Keratinocyte (primary cell): ENCODE data around the gene CHGA. TPM values are rescaled to one million over a fixed set of nuclear protein-coding genes. Genes with fewer than 3 reads are reported as not detected.

Experiments used
- DNase-seq: peaks from one replicate; pipeline ENCODE4 v3.0.0-alpha.2; 2011; ENCODE audit warnings: low read depth, missing footprints, low spot score
- FAIRE-seq: peaks from 2 replicates; lab custom pipeline; 2011; peaks lifted over from hg19 to GRCh38; lab: Jason Lieb, UNC
- H2AFZ ChIP-seq: 2 replicates; pipeline ENCODE4 v1.6.0; 2012; ENCODE audit warnings: low read length, control low read depth, inconsistent platforms; ENCODE audit not compliant: control insufficient read depth
- H3K27ac ChIP-seq: 2 replicates; pipeline ENCODE4 v1.5.1; 2011; ENCODE audit warnings: low read length; ENCODE audit not compliant: control insufficient read depth, insufficient read depth
- H3K27me3 ChIP-seq: 3 replicates; pipeline ENCODE4 v1.6.0; 2011; ENCODE audit warnings: low read length; ENCODE audit not compliant: control insufficient read depth, insufficient read depth; ENCODE audit errors: extremely low read depth
- H3K36me3 ChIP-seq, 2 experiments: 2 replicates in 1 of 2; 3 replicates in 1 of 2; pipeline ENCODE4 v1.5.1; 2011; ENCODE audit warnings: low read length in 2 of 2, mild to moderate bottlenecking in 1 of 2; ENCODE audit not compliant: control insufficient read depth in 2 of 2, insufficient read depth in 2 of 2; ENCODE audit errors: extremely low read depth in 1 of 2
- H3K4me1 ChIP-seq: 3 replicates; pipeline ENCODE4 v1.5.1; 2011; ENCODE audit warnings: low read length; ENCODE audit not compliant: control insufficient read depth, insufficient read depth; ENCODE audit errors: extremely low read depth
- H3K4me2 ChIP-seq: 3 replicates; pipeline ENCODE4 v1.6.0; 2011; ENCODE audit warnings: low read depth, low read length; ENCODE audit not compliant: control insufficient read depth, insufficient read depth; ENCODE audit errors: extremely low read depth
- H3K4me3 ChIP-seq, 3 experiments: fragments of 200-600 bp in 1 of 3; sonication (generic) in 1 of 3; 2 replicates in 2 of 3; 3 replicates in 1 of 3; pipeline ENCODE4 v1.5.1; 2011 to 2016; ENCODE audit warnings: low read length in 3 of 3, mild to moderate bottlenecking in 3 of 3, control low read depth in 2 of 3, inconsistent platforms in 1 of 3, low read depth in 1 of 3, mixed read lengths in 1 of 3, mixed run types in 1 of 3, moderate library complexity in 1 of 3; ENCODE audit not compliant: control insufficient read depth in 2 of 3, insufficient read depth in 2 of 3; ENCODE audit errors: extremely low read depth in 1 of 3
- H3K79me2 ChIP-seq: 2 replicates; pipeline ENCODE4 v1.6.0; 2012; ENCODE audit warnings: low read length; ENCODE audit not compliant: control insufficient read depth, insufficient read depth
- H3K9ac ChIP-seq: 3 replicates; pipeline ENCODE4 v1.6.0; 2011; ENCODE audit warnings: low read length; ENCODE audit not compliant: control insufficient read depth, insufficient read depth; ENCODE audit errors: extremely low read depth
- H3K9me1 ChIP-seq: 3 replicates; pipeline ENCODE4 v1.6.0; 2011; ENCODE audit warnings: low read length; ENCODE audit not compliant: control insufficient read depth, insufficient read depth; ENCODE audit errors: extremely low read depth
- H3K9me3 ChIP-seq: 2 replicates; pipeline ENCODE4 v1.5.1; 2012; ENCODE audit warnings: low read depth, low read length; ENCODE audit not compliant: control insufficient read depth
- H4K20me1 ChIP-seq: 3 replicates; pipeline ENCODE4 v1.6.0; 2011; ENCODE audit warnings: low read length; ENCODE audit not compliant: control insufficient read depth, insufficient read depth; ENCODE audit errors: extremely low read depth
- CTCF ChIP-seq, 3 experiments: IDR thresholded peaks in 1 of 3; conservative IDR thresholded peaks in 1 of 3; optimal IDR thresholded peaks in 1 of 3; 2 replicates in 2 of 3; 3 replicates in 1 of 3; pipeline versions ENCODE3 to v1.5.1; 2011; ENCODE audit warnings: low read length in 3 of 3, mild to moderate bottlenecking in 3 of 3, moderate library complexity in 2 of 3, control low read depth in 1 of 3, inconsistent platforms in 1 of 3; ENCODE audit not compliant: insufficient read depth in 2 of 3; ENCODE audit errors: extremely low read depth in 1 of 3
- EZH2 ChIP-seq: IDR thresholded peaks from one replicate; pipeline ENCODE4 v1.6.1; 2012; ENCODE audit warnings: inconsistent platforms, mild to moderate bottlenecking, low read length, moderate library complexity
- dilution Hi-C: fragments of 300-500 bp; cut with MboI; formaldehyde crosslinking; loops from one replicate; pipeline ENCODE4 v1.7.0; 2020; ENCODE audit warnings: low sequenced_read_pairs; ENCODE audit not compliant: extremely low pct_ligation_motif_present
- polyA plus RNA-seq, 5 experiments: library from polyadenylated mRNA; depleted of rRNA in 3 of 5; stranded (reverse) in 3 of 5; stranded (forward) in 1 of 5; unstranded in 1 of 5; fragments of >200 nt; gene quantifications; 1 replicate in 1 of 5; 2 replicates in 3 of 5; 3 replicates in 1 of 5; pipeline versions ENCODE4 v1.2.1 to v1.2.3, GENCODE V29; 2011 to 2012; ENCODE audit warnings: missing spikeins in 2 of 5, low read depth in 1 of 5, low replicate concordance in 1 of 5

Gene CHGA
- polyA plus RNA-seq, 1 donor (not counting 4 experiments of a cell fraction or from before 2014, with no cell fraction given): 0.04 TPM

GRCh38 chr14:92877757-92878431, 45.1 kb upstream of the CHGA start:
- Histone ChIP-seq H3K9me1 (no peaks in the 10 kb centered on the region), H3K4me3 (no peak overlapping the region), H3K27ac (no peak overlapping the region), H3K79me2 (no peaks in the 10 kb centered on the region), H3K9ac (no peak overlapping the region), H3K9me3 (no peaks in the 10 kb centered on the region), H3K4me1 (no peaks in the 10 kb centered on the region), H3K36me3 (no peaks in the 10 kb centered on the region), H3K27me3 (peaks cover 32% of the 10 kb centered on the region), H4K20me1 (no peaks in the 10 kb centered on the region), H3K4me2 (no peak overlapping the region), H2AFZ (no peak overlapping the region)
- FAIRE-seq: no peak
- dilution Hi-C loops: no loop called here
- TF ChIP-seq CTCF (optimal IDR thresholded peaks at IDR 0.05 in 1 of 3, IDR thresholded peaks at IDR 0.05 in 1 of 3, conservative IDR thresholded peaks at IDR 0.05 in 1 of 3; ENCODE audit: extremely low read depth in 1 of 3, insufficient read depth in 2 of 3, low read length in 3 of 3) (no peak), EZH2 (no peak)
- DNase-seq: no peak

GRCh38 chr14:92880351-92880750, 42.6 kb upstream of the CHGA start:
- Histone ChIP-seq H3K27me3 (peaks cover 29% of the 10 kb centered on the region), H3K4me3 (no peak overlapping the region), H3K9me1 (no peaks in the 10 kb centered on the region), H3K4me2 (no peak overlapping the region), H3K9me3 (no peaks in the 10 kb centered on the region), H3K9ac (no peak overlapping the region), H2AFZ (no peak overlapping the region), H3K27ac (no peak overlapping the region), H3K79me2 (no peaks in the 10 kb centered on the region), H3K4me1 (no peaks in the 10 kb centered on the region), H3K36me3 (no peaks in the 10 kb centered on the region), H4K20me1 (no peaks in the 10 kb centered on the region)
- dilution Hi-C loops: no loop called here
- no peak for FAIRE-seq
- TF ChIP-seq EZH2: no peak
- TF ChIP-seq CTCF (optimal IDR thresholded peaks at IDR 0.05 in 1 of 3, IDR thresholded peaks at IDR 0.05 in 1 of 3, conservative IDR thresholded peaks at IDR 0.05 in 1 of 3; ENCODE audit: extremely low read depth in 1 of 3, insufficient read depth in 2 of 3, low read length in 3 of 3): no peak
- DNase-seq: no peak
